ENCODE results near the gene PSME4.

- no peak for TF ChIP-seq POLR2AphosphoS5 (IDR thresholded peaks at IDR 0.05; ENCODE audit: low read depth)
- no peak for TF ChIP-seq REST (IDR thresholded peaks at IDR 0.05; ENCODE audit: insufficient replicate concordance, low read depth)
- no peak for TF ChIP-seq CTCF (IDR thresholded peaks at IDR 0.05; ENCODE audit: insufficient read depth, low read length)
- TF ChIP-seq GABPA (IDR thresholded peaks at IDR 0.05; ENCODE audit: low read depth) = no peak
- TF ChIP-seq SPI1 (IDR thresholded peaks at IDR 0.05; ENCODE audit: borderline replicate concordance, low read depth) = no peak
Measured at GRCh38 chr2:53856272-53856671, 114.5 kb downstream of the PSME4 start.
